GM21576 (cell line): ENCODE measurements around the gene GALNT17.

ENCODE experiments used
- ATAC-seq: cut with Tn5 transposase; IDR thresholded peaks from one replicate; pipeline ENCODE4 v1.9.1; 2021; ENCODE audit warnings: mild to moderate bottlenecking, moderate library complexity; ENCODE audit not compliant: unreplicated experiment

Gene GALNT17

DNA sequence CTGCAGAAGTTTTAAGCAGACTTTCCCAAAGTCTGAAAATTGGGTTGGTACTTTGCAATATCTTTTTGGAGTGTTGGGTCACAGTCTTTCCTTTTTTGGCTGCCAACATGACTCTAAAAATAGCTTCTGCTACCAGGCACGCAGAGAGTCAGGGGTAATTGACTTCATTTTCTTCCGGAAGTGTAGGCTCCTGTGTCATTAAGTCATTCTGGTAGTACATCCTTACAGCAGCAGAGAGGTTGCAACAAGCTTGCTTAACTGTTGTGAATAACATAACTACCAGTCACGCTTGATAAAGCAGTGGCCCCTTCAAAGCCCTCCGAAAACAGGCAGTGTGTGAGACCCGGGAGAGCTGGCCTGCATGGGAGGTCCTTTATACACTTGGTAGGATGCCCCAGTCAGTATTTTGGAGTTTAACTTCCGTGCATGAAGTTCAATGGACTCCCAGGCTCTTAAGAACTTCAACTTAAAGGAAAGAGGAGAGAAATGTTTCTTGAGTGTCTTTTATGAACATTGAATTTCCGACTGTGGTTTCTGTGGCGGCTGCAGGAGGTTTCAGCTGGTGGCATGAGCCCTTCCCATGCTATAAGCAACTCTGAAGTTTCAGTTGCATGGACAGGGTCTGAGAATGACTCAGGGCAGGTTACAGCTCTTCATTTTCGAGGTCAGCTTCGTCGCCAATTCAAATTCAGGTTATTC lies 310.7 kb downstream of the GALNT17 start:
- ATAC-seq, result no peak

DNA sequence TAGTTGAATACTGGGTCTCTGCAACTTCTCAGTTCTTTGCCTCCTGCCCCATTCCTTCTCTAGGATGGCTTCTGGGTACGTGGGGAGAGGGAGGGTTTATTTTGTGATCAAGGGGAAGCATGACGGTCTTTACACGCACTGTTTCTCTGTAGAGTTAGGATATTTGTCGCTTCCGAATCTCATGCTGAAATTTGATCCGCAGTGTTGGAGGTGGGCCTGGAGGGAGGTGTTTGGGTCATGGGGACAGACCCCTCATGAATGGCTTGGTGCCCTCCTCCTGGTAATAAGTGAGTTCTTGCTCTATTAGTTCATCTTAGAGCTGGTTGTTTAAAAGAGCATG lies 311.2 kb downstream of the GALNT17 start:
- ATAC-seq, result no peak

DNA sequence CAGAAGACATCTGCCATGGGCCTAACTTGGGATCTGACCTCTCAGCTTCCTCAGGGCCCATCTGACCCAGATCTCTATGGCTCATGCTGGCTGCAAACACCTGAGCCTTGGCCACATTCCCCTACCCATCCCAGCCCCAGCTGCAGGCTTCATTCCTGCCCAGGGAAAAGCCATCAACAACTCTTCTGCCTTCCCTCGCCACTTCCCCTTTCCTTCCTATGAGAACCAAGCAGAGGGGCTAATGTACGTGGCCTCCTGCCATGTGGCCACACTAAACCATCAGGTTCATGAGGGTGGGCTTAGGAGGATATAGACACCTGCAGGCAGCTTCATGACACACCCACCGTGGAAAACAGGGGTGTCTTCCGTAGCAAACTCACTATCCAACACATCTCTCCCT lies 312.2 kb downstream of the GALNT17 start:
- ATAC-seq, result no peak

DNA sequence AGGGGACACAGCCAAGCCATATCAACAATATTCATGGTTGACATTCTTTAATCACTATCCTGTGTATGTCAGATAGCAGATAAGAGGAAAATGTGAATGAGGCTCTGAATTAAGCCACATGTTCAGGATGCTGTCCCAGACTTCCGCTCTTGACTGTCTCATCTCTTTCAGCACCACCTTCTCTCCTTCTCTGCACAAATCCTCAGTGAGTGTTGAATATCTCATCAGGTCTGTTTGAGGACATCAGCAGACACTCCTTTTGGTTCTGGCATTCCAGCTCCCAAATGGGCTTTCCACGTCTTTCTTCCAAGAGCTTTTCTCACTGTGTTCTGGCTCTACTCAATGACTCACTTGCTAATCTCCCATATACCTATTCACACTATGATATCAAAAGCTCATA lies 321.7 kb downstream of the GALNT17 start:
- no peak for ATAC-seq

DNA sequence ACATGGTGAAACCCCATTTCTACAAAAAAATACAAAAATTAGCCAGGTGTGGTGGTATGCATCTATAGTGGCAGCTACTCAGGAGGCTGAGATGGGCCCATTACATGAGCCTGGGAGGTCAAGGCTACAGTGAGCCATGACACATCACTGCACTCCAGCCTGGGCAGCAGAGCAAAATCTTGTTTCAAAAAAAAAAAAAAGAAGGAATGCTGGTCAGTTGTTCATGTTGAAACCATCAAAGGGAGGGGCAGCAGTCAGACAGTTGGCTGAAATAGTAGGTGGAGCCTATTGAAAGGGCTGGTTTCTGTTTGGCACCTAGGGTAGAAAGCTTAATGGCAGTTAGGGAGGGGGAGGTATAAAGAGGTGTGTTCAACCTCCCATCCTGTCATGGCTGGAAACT lies 323.0 kb downstream of the GALNT17 start:
- ATAC-seq, result no peak

DNA sequence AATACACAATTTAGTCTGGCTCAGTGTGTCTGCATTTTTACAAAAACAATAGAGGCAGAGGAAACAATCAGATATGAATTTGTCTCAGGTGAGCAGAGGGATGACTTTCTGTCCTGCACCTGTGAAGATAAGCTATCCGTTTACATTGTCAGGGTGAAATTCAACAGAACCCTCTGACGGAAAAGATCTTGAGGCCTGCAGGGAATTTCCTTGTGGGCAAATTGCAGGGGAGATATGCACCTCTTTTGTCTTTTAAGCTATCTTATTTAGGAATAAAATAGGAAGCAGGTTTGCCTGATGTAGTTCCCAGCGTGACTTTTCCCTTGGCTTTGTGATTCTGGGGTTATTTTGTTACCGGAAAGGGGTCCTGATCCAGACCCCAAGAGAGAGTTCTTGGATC lies 325.1 kb downstream of the GALNT17 start:
- ATAC-seq, result no peak

DNA sequence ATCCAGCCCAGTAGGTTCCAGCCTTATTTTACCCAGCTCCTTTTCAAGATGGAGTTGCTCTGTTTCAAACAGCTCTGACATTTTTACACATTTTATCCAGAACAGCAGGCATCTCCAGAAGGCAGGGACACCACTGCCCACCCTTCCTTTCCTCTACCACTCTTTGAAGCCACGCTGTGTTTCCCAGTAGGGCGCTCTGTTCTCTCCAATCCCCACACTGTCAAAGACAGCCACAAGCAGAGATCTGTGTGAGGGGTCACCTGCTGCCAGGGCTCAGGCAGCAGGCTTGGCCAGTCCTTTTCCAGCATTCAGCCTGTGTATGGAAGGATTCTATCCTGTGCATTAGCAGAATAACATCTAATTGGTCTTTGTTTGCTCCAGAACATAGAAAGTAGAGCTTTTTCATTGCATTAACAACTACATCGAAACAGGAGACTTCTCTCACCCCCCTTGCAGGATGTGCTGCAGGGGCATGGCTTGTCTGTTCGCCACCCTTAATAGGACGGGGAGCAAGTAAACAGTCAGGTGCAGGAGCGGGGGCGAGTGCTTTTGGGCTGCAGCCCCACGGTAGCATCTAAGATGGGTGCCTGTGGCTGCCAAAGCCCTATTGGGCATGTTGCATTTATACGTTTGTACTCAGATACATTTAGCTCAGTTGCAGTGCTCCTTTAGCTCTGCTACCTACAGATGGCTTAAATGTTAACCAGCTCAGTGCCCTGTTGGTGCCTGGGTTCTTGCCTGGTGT lies 326.1 kb downstream of the GALNT17 start:
- ATAC-seq, result no peak

DNA sequence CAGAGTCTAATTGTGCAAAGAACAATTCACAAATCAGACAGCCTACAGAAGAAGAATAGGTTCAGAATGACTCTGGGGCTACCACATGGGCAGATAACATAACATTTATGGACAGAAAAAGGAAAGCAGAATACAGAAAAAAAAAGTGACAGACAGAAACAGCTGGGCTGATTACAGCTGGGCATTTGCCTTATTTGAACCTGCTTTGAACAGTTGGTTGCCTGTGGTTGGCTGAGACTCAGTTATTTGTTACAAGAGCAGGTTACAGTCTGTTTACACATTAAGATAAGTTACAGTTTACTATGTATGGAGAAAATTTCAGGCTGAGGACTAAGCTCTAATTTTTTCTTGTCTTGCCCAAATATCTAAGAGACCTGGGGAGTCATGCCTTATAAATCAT lies 327.2 kb downstream of the GALNT17 start:
- ATAC-seq, result no peak

DNA sequence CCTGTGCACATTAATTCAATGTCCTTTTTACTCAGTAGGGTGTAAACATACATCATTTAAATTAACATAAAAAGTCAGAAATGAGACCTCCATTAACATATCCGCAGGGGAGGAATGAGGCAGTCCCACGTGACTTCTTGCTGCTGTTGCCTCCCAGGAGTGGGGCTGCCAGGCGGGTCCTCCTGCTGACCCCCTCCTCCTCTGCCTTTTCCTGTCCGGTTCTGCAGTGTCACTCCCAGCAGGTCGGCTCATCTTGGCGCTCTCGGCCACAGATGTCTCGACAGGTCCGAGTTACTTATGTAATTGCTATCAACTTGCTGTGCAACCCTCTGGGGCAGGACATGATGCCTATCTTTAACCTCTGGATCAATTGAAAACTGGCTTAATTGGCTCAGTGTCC lies 329.6 kb downstream of the GALNT17 start:
- no peak for ATAC-seq

DNA sequence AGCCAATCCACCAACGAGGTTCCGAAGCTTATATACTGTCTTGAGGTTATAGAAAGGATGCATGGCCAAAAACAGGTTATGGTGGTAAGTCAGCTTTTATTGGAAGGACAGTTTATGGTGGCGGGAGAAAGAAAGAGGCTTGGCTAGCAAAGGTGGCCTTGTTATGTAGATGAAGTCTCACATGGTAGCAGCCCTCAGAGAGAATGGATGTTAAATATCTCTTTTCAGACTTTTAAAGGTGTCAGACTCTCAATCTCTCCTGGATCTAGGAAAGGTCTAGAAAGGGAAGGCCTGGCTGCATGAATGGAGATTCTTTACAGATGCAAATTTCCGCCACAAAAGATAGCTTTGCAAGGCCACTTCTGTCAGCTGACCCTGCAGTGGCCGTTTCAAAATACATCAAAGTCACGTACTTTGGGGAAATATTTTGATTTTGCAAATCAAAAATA lies 333.8 kb downstream of the GALNT17 start:
- no peak for ATAC-seq

DNA sequence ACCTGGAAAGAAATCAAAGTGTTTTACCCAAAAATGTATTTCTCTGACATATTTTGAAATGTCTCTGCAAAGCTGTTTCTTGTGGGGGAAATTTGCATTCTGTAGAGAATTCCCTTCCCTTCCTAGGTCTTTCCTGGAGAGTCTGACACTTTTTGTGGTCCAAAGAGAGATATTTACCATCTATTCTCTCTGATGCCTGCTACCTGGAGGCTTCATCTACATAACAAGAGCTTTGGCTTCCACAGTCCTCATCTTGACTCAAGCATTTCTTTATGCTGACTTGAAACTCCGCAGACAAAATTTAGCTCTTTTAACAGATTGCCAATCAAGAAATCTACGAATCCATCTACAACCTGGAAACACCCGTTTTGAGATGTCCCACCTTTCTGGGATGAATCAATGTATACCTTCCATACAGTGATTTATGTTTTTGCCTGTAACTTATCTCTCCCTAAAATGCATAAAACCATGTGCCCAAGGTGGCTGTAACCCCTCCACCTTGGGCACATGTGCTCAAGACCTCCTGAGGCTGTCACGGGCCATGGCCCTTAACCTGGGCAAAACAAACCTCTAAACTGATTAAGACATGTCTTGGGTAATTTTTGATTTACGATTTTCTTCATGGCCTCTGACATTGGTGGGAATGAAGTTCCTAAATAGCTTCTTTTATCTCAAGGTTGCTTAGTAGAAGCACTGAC lies 334.7 kb downstream of the GALNT17 start:
- no peak for ATAC-seq

DNA sequence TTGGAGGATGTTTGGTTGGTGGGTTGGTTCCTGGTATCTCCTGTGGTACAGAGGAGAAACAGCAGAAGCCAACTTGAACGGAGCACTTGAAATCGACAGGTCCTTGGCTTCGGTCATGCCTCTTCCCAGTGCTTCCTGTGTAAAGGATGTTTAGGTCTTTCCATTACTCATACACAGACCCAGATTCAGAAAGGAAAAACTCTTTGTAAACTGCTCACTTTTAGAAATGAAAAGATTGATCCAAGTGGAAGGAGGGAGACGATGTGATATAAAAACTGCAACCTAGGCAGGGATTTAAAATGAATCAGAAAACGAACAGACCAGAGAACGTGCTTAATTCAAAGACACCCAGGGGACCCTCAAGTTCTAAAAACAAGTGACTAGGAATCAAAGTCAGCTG lies 338.4 kb downstream of the GALNT17 start:
- ATAC-seq, result no peak

DNA sequence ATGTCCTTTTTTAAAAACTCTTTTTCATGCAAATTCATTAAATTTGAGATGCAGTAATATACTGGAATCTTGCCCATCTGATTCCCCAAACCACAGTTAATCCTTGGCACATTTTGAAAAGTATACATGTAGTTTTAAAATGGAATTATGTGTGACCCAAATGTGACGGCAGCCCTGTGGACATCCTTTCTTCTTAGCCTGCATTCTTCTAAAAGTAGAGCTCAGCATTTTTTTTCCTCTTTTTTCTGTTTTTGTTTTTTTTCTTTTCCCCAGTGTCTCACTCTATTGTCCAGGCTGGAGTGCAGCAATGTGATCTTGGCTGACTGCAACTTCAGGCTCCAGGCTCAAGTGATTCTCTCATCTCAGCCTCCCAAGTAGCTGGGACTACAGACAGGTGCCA lies 338.9 kb downstream of the GALNT17 start:
- no peak for ATAC-seq

DNA sequence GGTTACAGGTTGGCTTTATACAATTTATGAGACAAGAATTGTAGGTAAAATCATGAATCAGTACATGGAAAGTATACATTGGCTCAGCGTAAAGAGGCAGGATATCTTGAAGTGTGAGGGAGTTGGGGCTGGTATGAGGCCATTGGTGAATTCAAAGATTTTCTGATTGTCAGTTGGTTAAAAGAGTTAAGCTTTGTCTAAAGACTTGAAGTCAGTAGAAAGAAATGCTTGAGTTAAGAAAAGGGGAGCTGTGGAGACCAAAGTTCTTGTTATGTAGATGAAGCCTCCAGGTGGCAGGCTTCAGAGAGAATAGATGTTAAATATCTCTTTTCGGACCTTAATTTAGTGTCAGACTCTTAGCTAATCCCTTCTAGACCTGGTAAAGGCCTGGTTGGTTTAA lies 341.0 kb downstream of the GALNT17 start:
- ATAC-seq, result no peak

DNA sequence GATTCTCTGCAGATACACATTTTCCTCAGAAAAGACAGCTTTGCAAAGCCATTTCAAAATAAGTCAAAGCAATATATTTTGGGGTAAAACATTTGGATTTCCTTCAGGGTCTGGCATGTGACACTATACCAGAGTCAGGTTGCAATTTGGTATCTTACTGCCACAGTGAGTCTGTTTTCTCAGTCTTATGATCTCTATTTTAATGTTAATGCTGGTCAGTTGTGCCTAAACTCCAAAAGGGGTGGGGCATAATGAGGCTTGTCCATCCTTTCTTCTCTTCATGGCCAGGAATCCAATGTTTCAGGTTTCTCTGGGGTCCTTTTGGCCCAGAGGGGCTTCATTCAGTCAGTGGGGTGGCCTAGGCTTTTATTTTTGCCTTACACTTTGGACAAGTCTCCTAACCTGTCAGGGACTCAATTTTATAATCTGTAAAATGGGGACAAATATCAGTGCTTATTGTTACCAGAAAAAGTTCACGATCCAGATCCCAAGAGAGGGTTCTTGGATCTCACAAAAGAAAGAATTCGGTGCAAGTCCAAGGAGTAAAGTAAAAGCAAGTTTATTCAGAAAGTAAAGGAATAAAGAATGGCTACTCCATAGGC lies 341.5 kb downstream of the GALNT17 start:
- ATAC-seq, result no peak

DNA sequence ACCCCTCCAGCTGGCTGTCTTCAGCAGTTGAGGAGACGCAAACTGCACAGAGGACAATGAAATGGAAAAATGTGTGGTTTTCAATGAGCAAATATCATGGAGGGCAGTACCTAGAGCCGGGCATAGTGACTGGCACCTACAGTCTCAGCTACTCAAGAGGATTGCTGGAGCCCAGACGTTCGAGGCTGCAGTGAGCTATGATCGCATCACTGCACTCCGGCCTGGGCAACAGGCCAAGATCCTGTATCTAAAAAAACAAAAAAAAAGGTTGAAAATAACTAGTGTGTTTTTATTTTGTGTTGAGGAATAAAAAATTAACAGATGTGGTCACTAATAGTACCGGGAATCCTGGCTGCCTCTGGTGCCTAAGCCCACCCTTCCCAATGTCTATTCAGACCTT lies 345.5 kb downstream of the GALNT17 start:
- no peak for ATAC-seq

DNA sequence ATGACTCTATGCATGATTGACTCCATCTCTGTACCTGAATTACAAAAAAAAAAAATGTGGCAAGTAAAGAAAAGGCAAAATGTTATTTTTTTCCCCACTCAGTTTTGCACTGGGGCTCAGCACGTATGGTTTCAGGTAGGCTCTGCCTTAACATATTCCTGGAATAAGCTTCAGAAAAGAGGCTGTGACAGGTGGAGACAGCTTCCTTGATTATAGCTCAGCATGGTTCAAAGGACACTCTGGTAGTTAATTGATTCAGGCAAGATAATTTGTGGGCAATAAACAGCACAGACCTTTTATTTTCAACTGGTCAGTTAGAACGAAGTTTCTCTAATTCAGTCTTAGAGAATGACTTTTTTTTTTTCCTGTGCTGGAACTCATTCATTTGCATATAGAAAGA lies 347.3 kb downstream of the GALNT17 start:
- no peak for ATAC-seq

DNA sequence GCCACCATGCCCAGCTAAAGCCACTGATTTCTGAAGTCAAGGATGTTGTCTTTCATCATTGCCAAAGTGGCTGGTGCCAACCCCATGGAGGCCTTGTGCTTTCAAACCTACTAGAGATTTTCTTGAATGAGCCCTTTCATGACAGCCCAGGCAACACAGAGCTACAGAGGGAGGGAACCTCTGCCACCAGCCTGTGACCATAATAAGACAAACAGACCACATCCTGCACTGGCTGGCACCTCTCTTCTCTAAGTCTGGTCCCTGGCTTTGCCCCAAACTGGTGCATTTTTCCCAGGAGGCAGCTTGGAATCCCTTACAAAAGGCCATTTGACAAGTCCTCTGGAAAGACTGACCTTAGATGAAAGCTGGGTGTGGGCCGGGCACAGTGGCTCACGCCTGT lies 348.8 kb downstream of the GALNT17 start:
- no peak for ATAC-seq

DNA sequence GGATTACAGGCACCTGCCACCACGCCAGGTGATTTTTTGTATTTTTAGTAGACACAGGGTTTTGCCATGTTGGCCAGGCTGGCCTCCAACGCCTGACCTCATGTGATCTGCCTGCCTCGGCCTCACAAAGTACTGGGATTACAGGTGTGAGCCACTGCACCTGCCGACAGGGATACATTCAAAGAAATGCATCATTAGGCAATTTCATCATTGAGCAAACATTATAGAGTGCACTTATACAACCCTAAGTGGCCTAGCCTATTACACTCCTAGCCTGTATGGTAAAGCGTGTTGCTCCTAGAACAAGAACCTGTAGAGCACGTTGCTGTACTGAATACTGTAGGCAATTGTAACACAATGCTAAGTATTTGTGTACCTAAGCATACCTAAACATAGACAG lies 350.3 kb downstream of the GALNT17 start:
- ATAC-seq, result no peak

DNA sequence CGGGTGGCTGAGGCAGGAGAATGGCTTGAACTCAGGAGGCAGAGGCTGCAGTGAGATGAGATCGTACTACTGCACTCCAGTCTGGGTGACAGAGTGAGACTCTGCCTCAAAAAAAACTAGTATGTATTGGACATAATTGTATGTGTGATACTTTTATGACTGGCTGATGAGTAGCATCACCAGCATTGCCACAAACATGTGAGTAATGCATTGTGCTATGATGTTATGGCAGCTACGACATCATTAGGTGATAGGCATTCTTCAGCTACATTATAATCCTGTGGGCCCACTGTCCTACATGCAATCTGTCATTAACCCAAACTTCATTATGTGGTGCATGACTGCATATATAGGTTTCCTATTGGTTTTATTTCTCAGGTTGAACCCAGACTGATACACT lies 352.4 kb downstream of the GALNT17 start:
- ATAC-seq, result no peak

DNA sequence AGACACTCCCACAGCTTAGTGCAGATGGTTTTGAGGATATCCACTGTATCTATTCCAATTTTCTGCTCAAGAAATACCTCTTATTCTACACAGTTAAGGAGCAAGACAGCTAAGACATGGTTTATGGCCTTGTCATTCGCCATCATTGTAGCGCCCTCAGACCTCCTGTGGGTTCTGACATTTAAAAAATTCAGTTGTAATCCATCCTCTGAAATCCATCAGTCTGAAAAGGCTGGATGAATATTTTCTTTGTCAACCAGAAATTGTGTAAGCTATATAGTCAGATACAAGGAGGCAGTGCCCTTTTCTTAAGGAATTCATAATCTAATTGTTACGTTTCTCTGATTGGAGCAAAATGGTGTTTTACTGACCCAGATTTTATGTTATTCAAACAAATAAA lies 353.6 kb downstream of the GALNT17 start:
- no peak for ATAC-seq

DNA sequence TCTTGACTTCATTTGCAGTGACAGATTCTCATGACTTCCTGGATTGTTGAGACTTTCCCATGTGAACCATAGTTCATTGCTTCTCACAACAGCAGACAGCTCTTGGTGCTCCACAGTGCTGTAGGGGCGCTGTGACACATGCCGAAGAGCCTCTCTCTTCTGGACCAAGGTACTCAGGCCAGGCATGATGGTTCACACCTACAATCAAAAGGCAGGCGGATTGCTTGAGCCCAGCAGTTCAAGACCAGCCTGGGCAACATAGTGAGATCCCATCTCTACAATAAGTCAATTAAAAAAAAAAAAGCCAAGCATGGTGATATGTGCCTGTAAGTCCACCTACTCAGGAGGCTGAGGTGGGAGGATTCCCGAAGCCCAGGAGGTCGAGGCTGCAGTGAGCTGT lies 354.5 kb downstream of the GALNT17 start:
- ATAC-seq, result no peak
